T-helper 22 cell (primary cell): Measurements from ENCODE around the gene RMP24.
"Not testable (repeated sequence)": the region's sequence is repeated elsewhere in the genome, so short reads cannot be mapped to it uniquely, and the experiment has no call there.

Source experiments
- DNase-seq: peaks from one replicate; pipeline ENCODE4 v3.0.0-alpha.2; 2020; ENCODE audit warnings: low read depth

Gene RMP24

DNA sequence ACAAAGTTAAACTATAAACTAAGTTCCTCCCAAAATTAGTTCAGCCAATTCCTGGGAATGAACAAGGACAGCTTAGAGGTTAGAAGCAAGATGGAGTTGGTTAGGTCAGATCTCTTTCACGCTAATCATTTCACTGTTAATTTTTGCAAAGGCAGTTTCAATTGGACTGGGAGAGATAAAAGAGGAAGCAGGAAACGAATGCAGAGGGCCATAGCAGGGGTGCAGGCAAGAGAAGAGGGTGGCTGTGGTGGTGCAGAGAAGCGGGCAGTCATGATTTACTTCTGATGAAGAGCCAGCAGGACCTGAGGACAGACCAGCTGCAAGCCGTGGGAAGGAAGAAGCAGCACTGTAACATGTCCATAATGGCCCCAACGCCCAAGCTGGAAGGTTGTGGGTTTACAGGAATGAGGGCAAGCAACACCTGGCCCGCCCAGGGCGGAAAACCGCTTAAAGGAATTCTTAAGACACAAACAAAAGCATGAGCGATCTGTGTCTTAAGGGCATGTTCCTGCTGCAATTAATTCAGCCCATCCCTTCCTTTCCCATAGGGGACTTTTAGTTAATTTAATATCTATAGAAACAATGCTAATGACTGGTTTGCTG lies 4.1 kb upstream of the RMP24 start:
- no peak for DNase-seq

DNA sequence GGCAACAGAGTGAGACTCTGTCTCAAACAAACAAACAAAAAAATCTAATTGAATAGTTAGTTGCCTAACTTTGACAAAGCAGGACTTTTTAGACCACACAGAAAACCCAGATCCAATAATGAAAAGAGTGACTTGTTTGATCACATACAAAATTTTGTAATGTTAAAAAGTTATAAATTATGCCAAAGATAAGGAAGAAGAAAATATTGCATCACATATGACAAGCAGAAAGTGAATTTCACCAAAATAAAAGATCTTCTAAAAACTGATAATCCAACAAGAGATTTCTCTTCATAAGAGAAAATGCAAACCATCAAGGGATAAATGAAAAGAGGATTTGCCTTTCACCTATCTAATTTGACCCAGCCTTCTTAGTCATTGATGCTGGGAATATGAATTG lies 2.8 kb upstream of the RMP24 start:
- no peak for DNase-seq

DNA sequence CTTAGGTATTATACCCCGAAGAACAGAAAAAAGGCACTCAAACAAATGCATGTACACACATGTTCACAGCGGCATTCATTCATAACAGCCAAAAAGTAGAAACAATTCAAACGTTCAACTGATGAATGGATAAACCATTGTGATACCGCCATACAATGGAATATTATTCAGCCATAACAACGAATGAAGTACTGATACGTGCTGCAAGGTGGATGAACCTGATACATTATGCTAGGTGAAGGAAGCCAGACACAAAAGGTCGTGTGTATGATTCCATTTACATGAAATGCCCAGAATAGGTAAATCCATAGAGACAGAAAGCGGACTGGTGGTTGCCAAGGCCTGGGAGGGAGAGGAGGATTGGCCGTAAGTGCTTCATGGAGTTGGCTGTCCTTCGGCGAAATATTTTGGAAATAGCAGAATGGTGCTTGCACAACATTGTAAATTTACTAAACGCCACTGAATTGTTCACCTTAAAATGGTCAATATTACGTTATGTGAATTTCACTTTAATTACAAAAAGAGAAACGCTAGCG lies 750 bp upstream of the RMP24 start:
- no peak for DNase-seq

DNA sequence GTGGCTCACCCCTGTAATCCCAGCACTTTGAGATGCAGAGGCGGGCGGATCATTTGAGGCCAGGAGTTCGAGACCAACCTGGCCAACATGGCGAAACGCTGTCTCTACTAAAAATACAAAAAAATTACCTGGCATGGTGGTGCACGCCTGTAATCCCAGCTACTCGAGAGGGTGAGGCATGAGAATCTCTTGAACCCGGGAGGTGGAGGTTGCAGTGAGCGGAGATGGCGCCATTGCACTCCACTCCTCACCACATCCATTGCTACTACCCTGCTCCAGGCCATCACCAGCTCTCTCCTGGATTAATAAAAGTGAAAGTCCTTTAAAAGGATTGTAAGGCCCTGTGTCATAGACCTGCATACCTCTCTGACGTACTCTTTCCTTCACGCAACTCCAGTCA lies 1.2 kb downstream of the RMP24 start:
- DNase-seq: no peak

DNA sequence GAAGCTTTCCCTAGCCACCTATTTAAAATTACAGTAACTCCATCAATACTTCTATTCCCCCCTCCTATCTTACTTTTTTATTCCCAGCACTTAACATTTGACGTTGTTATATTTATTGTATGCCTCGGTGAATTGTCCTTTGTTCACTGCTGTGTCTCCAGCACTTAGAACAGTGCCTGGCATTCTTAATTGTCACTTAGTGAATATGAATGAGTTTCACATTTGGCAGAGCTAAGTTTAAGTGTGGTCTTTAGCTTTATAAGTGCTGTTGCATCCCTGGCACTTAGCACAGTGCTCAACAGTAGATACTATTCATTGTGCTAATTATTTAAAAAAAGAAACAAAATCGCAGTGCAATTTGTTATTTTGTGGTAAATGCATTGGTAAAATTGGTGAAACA lies 1.7 kb downstream of the RMP24 start:
- DNase-seq: no peak

DNA sequence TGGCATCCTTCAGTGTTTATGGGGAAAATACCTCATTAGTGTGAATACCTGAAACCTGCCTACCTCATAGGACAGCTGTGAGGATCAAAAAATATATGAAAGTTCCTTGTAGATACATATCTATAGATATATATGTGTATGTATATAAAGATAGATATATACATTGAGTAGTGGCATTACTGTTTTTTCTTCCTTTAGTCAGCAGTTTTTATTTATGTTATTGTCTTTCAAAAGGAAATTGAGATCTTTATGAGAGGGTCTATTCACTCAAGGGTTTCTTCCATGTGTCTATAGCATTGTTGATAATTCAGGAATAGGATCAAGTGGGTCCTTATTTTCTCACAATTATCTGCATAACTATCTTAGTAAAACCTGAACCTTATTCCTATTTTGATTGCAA lies 6.6 kb downstream of the RMP24 start:
- no peak for DNase-seq

DNA sequence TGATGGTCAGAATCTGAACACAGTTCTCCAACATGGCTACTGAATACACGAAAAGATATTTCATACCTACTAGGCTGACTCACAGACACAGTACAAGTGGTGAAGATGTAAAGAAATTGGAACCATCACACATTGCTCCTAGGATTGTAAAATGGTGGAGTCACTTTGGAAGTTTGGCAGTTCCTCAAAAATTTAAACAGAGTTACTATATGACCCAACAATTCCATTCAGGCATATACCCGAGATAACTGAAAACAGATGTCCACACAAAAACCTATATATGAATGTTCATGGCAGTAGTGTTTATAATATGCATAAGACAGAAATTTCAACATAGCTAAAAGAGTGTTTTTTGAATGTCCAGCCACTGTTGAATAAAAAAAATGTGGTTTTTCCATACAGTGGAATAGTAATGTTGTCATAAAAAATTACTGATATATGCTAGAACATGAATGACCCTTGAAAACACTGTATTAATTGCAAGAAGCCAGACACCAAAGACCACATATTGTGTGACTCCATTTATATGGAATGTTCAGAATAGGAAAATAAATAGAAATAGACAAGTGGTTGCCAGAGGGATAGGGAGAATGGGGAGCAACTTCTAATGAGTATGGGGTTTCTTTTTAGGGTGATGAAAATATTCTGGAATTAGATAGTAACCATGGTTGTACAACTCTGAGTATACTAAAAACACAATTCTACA lies 10.1 kb downstream of the RMP24 start:
- no peak for DNase-seq

DNA sequence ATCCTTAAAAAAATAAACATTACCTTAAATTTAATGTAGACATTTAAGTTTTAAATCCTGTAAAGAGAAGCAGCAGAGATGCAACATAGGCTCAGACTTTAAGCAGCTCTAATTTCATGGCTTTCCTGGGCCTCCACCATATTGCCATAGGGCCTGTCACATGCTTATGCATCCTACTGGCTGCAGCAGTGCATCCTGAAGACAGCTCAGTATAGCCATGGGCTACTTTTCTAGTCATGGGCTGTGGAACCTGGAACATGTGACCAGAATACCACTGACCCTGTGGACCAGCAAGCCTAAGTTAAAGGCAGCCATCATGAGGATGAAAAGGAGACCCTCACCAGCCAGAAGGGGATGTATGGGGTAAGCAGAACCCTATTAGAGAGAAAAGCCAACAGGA lies 10.7 kb downstream of the RMP24 start:
- DNase-seq: no peak

DNA sequence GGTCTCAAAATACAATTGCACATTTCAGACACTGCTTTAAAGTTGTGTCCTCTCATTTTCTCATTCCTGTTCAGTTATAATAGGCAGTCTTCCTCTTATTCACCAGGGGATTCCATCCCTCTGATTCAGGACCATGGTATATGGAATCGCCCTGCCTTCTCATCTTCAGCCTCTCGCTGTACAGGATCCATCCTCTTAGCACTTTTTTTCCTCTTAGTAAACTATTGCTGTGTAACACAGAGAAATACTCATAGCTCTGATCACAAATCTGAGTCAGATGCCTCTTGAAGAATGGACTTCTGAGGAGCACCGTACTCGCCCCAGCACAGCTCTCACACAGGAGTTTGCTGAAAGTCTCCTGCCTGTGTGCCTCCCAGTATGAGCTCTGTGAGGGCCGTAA lies 11.3 kb downstream of the RMP24 start:
- DNase-seq: no peak

DNA sequence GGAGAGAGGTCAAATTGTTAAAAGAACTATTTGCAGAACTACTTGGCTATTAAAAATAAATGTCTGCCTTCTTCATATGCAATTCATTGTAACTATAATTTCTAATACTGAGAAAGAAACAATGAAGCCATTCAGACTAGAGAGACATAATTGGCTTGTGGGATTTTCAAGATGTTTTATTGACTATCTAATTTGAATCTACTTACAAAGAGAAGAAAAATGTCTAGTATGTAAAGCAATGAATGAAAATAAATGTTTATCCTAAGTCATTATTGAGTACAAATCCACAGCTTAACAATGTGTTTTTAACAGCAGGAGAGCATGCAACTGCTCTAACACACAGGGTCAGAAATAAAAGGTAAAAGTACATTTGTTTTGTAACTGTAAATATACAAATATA lies 19.2 kb downstream of the RMP24 start:
- DNase-seq: no peak

DNA sequence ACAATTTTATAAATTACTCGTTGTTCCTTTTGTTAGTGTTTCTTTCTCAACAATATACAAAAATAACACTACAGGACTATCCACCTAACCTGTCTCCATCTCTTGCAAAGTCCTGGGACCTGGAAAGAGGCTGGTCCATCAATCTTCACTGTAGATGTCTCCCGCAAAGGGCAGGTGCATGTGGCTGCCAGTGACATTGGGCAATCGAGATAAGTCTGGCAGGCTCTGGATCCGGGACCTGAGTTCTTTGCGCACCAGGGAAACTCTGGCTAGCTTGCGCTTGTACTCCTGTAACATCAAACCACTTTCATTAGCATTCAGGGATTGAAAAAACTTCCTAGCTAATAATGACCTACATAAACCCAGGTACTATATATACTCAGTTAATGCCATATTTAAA lies 20.5 kb downstream of the RMP24 start:
- DNase-seq: no peak

DNA sequence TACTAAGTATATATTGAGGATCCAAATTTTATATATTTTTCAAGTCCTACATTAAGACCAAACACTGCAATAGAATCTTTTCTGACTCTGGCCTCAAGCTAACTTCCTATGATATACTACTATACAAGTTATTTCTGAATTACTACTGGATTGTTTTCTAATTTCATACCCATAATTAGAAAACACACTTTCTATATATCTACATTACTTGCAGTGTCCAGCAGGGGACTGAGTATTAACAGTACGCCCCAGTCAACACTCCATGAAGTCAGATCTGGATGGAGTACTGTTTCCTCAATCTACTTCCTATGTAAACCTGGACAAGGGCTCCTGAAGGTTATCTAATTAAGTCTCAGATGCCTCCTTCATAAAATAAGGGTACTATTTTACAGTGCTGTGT lies 26.5 kb downstream of the RMP24 start:
- no peak for DNase-seq

DNA sequence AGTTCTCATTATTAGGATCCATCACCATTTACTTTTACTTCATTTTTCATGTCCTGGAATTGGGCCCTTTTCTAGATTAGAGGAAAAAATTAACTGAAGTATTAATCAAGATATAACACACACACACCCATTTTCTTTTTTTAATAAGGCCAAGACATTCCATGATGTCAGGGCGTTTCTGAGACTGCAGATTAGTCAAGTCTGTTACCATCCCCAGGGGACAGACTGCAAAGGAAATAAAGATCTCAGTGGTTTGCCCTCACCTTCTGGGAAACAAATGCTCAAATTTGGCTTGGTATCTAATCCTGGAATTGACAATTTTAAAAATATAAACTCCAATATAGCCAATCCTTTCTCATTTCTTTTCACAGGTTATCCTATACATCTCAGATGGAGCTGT lies 27.4 kb downstream of the RMP24 start:
- no peak for DNase-seq

DNA sequence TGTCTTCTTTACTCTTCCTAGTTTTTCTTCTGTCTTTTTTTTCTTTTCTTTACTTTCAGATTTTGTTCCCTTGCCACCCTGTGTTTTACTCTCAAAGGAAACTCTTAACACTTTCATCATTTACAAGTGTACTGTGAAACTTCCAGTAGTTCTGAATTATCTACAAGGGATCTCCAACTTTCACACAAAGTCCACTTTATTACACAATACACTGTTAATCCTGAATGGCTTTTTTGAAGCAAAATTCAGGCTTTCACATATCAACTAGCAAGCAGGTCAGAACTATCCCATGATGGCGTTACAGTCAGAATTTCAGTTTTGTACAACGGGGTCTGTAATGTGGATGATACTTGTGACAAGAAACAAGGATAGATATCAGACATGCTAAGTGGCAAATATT lies 34.5 kb downstream of the RMP24 start:
- DNase-seq: no peak

DNA sequence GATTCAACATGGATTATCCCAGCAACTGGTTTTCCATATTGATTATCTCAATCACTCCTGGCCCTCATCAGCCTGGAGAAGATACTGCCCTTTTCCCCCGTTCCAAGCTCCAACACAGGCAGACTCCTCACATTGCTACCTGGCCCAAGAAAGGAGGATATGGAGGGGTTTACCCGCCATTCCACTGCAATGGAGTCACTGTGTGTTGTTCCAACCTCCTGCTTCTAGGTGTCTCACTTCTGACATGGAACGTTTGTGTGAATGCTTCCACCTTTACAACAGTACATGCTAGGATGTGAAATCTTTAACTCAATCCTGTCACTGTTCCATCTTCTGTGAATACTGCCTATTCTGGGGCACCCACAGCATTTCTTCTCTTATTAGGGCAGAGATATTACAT lies 36.7 kb downstream of the RMP24 start:
- DNase-seq: no peak

DNA sequence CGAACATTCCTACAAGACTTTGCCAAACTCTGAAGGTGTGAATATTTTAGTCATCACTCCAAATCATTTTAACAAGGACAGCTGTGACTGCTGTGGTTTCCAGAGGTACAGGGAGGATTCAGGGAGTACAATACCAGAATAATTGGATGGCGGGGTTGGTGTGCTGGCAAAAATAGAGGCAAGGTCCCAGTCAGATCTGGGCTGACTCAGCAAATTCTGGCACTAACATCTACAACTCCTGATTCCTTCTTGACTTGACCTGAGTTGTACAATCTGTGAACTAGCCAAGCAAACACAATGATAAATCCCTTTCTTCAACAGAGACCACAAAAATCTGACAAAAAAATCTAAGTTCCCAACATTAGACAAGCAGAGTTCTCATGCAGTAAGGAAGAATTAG lies 40.4 kb downstream of the RMP24 start:
- DNase-seq: no peak

DNA sequence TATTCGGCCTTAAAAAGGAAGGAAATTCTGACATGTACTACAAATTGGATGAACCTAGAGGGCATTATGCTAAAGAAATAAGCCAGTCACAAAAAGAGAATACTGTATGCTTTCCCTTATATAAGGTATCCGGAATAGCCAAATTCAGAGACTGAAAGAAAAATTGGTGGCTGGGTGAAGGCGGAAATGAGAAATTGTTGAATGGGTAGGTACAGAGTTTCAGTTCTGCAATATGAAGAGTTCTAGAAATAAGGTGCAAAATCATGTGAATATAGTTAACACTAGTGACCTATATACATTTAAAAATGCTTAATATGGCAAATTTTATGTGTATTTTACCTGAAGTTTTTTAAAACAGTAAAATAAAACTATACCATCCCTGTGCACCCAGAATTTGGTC lies 43.1 kb downstream of the RMP24 start:
- no peak for DNase-seq

DNA sequence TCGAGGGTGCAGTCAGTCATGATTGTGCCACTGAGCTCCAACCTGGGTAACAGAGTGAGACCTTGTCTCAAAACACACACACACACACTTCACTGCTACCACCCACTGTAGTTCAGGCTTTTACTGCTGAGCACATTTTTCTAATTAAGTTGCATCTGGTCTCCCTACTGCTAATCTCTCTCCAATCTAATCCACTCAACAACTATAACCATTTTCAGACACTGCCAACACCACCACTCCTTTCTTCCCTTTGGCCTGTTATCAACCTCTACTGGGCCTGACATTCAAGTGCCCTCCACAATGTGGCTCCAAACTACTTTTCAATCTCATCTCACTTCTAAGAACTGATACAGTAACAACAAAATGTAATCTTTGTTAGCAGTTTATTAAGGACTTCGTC lies 44.8 kb downstream of the RMP24 start:
- DNase-seq: no peak

DNA sequence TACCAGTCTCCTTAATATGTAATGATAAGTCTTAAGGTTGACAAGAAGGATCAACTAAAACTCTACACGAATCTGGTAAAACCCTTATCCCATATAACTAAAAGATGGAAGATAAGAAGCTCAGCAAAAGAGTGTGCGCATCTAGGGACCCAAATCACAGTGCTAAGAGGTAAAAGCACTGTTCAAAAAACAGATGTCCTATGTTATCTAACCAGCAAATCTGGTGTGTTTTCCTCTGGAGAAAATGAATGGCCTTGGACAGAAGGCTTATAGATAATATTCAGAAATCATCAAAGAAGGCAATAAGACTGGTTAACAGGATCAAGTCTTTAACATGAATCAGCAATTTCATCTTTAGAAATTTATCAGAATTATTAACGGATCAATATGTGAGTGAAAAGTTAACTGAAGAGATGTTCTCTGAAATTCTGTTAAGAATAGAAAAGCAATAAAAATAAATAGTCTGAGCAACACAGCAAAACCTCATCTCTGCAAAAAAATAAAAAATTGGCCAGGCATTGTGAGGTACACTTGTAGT lies 47.8 kb downstream of the RMP24 start:
- DNase-seq: no peak

DNA sequence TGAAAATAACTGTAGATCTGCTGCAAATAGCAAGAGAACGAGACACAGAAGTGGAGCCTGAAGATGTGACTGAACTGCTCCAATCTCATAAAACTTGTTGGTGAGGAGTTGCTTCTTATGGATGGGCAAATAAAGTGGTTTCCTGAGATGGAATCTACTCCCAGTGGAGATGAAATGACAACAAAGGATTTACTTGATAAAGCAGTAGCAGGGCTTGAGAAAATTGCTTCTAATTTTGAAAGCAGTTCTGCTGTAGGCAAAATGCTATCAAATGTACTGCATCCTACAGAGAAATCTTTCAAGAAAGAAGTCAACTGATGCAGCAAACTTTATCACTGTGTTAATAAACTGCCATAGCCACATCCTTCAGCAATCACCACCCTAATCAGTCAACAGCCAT lies 50.9 kb downstream of the RMP24 start:
- DNase-seq: no peak

DNA sequence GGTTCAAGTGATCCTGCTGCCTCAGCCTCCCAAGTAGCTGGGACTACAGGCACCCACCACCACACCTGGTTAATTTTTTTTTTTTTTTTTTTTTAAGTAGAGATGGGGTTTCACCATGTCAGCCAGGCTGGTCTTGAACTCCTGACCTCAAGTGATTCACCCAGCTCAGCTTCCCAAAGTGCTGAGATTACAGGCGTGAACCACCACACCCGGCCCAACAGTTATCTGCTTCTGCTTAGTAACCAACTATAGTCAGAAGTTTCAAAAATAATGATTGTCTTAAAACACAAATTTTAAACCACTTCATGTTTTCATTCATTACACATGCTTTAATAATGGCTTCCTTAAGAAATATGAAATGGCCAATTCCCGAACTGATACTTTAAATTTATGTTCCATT lies 51.8 kb downstream of the RMP24 start:
- DNase-seq: not testable (repeated sequence)

DNA sequence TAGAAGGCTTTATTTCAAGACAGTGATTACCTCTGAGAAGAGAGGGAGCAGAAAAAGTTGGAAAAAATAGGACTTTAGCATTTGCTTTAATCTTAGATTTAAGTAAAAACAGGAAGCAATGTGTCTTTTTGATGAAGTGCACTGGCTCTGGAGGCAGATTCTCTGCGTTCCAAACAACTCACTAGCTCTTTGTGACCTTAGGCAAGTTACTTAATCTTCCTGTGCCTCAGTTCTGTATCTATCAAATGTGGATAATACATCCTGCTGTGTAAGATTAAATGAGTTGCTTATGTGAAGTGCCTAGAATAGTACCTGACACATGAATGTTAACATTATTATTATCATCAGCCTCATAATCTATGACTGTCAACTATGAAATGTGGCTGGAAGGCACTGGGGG lies 52.5 kb downstream of the RMP24 start:
- no peak for DNase-seq

DNA sequence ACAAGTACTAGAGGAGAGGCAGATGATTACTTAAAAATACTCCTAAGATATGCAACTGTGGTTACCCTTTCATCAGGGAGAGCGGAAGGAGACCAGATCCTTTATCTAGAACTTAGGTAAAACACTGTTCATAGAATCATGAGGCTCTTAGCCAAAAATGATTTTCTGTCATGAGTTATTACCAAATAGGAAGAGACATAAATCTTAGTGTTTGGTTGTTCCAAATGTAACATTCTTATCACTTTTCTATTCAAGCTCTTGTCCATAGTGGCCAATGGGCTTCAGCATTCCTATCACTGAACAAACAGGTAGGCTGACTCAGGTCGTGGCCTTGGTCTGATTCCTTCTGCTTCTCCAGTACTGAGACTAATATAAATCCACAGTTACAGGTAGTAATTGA lies 56.4 kb downstream of the RMP24 start:
- DNase-seq: no peak
